ENCODE measurements around the gene KLHL22.
"Not testable (repeated sequence)": the region's sequence is repeated elsewhere in the genome, so short reads cannot be mapped to it uniquely, and the experiment has no call there.

The KLHL22 gene

DNA sequence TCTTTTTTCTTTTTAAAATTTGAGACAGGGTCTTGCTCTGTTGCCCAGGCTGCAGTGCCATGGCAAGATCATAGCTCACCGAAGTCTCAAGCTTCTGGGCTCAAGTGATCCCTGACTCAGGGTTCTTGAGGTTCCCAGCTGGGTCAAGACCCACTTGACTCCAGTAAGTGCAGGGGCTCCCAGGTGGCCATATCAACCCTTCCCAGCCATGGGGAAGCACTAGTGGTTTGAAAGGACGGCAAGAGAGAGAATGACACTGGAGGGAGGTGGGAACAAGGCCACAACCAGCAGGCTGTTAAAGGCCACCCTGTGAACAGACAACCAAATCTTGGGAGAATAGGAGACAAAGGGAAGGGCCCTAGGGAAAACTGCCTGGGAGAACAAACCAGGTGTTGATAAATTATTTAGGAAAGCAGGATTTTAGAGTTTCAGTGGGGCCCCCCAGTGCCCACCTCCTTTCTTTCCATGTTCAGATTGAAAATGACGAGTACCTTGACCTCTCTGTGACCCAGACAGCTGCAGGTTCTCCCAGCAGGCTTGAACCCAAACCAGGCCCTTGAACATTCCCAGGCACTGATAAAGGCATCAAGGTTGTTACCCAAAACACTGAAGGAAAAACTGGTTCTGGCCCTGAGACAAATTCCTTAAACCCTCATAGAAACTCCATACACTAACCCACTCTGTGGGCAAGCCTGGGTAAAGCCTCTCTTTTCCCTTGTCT is 28.8 kb downstream of the KLHL22 start:
- DNase-seq: no peak

DNA sequence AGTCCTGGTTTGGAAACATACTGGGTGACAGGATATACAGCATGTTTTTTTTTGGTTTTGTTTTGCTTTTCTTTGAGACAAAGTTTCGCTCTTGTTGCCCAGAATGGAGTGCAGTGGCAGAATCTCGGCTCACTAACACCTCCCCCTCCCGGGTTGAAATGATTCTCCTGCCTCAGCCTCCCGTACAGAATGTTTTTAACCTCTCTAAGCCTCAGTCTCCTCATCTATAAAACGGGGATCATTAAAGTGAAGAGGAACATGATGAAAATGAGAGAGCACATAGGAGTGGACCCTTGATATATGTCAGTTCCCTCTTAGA is 29.9 kb downstream of the KLHL22 start:
- DNase-seq: no peak

DNA sequence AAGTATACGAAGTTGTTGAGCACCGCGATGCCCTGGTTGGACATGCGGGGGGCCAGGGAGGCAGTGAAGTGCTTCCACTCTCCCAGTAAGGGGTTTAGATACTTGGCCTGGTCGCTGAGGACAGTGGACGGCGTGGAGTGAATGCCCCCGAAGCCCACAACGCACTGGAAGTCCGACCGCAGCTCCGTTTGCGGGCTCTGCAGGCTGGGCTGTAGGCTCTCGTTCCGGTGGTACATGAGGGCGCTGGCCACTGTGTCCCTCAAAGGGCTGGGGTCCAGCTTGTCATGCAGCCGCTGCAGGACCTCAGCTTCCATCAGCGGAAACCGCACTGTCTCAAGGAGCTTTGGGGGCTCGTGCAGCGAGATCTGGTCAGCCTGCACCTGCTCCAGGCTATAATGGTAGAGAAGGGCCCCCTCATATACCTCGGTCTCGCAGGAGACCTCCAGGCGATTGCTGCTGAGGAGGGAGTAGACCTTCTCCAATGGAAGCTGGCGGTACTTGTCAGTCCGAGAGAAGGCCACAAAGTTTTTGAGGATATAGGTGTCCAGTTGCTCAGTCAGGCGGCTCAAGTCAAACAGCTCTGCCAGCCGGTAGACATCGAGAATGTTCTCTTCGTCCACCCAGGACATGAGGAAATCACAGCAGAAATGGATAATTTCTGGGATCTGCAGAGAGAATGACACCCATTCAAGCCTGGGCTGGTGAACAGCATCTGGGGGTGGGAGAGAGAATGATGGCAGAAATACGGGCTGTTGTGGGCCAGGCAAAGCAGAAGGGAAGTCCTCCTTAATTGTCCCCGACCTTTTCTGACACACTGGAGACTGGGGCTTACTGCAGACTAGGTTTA is 30.5 kb downstream of the KLHL22 start:
- no peak for DNase-seq

DNA sequence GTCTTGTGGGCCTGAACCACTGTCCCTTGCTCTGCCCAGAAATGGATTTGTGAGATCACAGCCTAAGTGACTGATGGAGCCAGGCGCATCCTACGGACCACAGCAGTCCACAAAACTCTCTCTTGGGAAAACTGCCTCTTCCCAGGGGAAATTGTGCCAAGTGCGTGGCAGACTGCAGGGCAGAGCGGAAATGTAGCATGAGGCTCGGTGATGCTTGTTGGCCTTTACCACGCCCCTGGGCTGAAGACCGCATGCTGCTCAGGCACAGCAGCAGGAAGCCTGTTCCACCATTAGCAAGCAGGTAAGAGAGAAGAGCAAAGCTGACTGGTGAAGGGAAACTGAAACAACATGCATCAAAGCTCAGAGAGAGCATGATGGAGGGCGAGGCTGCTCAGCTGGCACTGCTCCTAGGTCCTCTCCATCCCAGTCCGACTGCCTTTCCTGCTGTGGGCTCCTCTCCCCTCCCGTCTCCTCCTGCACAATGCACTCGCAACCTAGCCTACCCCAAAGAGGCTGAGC is 31.4 kb downstream of the KLHL22 start:
- no peak for DNase-seq

DNA sequence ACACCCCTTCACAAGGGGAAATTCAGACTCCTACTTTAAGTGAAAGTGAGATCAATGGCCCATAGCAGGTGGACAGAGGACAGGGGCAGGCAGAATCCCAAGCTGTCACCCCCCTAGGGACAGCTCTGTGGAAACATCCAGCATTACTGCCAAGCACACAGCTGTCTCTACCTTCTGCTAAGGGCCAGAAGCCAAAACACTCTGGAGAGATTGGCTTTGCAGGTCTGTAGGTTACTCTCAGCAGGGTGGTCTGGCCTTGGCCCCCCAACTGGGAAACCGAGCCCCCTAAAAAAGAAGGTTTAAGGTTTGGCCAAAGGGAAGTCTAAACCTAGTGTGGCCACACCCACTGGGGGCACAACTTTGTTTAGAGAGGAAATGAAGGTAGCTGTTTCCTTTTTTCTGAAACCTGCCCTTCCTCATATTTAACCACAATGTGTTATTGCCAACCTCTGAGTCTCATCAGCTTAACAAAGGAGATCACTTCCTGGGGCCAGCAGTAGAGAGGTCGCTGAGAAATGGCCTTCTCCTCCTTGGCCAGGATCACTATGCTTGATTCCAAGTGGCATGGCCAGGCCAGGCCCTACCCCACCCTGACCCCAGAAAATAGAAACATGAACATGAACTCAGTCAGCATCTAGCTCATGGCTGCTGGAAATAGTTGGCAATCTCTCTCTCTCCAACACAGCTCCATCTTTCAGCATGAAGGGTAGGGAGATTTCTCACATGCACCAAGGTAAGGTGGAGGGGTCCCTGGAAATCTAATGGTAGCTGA is 32.1 kb downstream of the KLHL22 start:
- DNase-seq: peak in 1 of 2 donors; percentile 11

DNA sequence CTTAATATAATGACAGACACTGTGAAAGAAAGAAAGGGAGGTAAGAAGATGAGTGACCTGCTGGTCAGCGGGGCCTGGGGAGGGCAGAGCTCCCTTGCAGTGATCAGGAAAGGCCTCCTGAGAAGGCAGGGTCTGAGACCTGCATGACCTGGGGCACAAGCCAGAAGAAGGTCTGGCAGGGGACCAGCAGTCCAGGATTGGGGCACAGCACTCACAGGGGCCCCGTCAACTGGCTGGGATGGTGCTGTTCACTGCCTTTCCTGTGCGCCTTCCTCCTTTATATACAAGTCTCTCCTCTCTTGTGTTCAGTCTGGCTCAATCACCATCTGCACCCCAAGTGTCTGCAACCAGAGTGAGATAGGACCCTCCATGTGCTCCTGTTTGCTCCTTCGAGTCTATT is 35.7 kb downstream of the KLHL22 start:
- no peak for DNase-seq

DNA sequence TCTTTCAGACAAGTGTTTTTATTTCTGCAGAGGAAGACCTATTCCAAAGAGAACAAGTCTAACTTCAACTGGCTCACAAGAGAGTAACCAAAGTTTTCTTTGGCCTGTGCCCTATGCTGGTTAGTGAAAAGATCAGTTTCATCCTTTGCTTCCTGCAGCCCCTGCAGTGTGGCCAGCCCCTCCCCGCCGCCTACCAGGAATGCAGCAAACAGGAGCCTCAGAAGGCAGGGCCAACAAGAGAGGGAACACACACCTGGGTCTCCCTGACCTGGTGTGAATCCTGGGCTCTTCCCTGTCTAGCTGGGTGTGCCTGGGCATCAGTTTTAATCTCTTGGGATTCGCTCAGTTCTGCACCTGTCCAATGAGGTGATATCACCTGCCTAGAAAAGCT is 36.4 kb downstream of the KLHL22 start:
- DNase-seq: no peak

DNA sequence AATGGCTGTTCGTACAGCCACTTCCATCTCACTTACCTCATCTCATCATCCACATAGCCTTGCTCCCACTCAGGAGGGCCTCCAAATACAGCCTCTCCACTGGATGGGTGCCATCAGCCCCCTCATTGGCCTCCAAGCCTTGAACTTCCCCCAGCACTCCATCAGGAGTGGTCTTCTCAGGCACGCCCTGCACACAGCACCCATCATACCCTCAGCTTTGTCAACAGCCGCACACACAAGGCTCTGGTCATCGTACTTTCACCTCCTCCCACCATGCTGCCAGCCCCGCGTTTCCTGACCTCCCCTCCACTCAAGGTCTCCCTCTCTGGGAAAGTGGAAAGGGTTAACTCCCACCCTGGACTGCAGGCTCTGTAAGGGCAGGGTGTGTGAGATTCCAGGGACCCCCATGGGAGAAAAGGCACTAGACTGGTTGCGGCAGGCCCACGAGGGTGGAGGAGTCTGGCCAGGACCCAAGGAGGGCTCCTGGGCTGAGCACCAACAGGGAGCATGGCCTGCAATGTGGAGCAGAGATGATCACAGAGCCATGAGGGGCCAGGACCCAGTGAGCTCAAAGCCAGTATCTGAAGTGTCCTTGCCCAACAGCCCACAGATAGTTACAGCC is 37.0 kb downstream of the KLHL22 start:
- no peak for DNase-seq

DNA sequence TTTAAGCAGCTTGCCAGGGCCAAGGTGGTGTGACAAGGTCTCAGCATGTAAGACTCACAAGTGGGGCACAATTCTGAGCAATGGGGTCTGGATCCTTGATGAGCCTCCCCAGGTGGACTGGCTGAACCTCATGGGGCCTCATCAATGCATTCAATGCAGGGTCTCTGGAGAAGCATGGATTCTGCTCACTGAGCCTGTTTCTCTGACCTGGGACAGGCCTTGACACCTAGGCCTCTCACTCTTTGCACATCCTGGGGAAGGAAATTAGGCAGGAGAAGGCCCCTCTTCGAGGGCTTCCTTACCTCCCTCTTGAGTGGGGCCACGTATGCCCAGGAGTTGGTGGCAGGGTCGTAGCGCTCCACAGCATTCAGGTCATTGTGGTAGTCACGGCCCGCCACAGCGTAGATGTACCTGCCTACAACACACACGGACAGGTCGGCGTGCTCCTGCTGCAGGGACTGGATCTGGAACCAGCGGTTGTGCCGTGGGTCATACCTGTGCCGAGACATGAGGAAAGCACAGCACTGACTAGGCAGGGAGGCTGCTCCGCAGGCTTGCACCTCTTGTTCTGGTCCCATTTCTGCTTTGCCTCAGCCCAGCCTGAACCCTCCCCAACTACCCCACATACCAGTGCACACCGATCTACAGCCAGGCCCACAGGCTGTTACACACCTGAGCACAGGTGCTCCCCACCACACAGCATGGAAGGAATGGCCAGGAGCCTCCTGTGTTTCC is 37.9 kb downstream of the KLHL22 start:
- no peak for DNase-seq

DNA sequence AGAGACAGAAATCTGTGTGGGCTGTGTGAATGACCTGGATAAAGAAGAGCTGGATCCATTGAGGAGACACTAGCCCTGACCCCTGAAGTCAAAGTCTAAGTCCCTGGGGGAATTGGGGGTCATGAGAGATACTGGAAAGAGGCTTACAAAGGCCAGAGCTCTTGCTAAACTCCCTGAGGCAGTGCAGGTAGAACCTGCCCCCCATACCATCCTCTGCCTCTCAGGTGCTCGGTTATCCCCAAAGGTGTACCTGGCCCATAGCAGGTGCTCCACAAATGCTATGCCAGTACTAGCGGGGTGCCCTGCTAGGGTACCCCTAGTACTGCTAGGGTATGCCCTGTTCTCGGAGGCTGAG is 38.9 kb downstream of the KLHL22 start:
- no peak for DNase-seq

DNA sequence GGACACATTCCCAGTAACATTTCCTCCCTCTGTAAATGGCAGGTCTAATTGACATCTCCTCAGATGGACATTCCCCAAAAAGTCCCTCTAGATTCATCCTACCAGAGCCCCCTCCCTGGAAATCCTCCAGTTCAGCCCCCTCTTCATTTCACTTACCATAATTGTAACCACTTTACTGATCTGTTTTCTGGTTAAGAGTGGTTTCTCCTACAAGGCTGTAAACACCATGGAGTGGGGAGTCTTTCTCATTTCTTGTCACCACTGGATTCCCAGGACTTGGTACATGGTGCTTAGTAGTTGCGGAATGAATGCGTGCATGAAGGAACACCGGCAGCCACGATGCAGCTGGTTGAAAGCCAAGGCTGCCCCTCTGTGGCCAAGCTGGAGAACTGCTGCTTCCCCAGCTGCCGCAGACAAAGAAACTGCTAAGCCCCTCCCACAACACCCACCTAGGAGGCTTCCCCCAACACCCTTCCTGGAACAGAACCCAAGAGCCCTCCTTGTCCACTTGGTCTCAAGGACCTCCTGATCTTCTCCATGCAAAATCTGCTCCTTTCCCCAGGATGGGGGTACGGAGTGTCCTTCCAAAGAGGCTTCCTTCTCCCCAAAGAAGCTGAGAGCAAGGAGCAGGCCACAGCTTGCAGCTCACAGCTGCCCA is 39.4 kb downstream of the KLHL22 start:
- peak in 1 of 2 donors; percentile 59 for DNase-seq

DNA sequence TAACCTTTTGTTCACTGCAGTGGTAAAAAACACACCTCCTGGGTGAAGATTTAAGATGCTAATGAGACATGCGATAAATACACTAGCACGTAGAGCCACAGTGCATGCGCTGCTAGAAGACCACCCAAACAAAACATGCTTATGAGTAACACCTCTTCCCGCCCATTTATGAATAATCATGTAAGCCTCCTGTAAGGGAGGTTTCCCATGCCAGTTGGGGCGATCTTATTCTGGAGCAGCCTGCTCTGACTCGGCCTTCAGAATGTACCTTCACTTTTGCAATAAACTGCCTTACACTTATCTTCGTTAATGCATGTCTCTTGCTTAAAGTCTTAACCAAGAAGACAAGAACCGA is 39.9 kb downstream of the KLHL22 start:
- no peak for DNase-seq

DNA sequence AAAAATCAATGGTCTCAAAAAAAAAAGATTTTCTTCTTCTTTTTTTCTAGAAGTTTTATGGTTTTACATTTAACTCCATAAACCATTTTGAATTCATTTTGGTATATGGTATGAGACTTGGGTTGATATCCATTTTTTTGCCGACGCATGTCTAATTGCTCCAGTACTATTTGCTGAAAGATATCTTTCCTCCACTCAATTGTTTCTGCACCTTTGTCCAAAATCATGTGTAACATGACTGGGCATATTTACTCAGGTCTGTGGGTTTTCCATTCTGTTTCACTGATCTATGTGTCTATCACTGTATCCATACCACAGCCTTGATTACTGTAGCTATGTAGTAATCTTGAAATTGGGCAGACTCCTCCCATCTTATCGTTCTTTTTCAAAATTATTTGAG is 42.4 kb downstream of the KLHL22 start:
- no peak for DNase-seq

DNA sequence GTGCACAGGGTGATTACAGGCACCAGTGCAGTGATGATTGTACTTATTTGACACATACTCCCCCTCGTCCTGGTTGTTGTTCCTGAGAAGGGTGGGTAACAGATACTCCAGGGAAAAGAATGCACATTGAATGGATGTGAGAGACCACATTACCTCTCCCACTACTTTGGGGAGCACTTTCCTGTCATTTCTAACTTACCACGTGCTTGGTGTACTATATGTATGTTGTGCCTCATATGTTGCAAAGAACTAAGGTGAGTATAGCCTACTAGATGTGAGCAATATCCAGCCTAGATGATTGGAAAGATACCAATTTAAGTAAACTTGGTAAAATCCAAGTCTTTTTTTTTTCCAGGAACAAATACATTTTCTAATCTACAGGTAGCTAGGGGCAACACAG is 43.7 kb downstream of the KLHL22 start:
- no peak for DNase-seq

DNA sequence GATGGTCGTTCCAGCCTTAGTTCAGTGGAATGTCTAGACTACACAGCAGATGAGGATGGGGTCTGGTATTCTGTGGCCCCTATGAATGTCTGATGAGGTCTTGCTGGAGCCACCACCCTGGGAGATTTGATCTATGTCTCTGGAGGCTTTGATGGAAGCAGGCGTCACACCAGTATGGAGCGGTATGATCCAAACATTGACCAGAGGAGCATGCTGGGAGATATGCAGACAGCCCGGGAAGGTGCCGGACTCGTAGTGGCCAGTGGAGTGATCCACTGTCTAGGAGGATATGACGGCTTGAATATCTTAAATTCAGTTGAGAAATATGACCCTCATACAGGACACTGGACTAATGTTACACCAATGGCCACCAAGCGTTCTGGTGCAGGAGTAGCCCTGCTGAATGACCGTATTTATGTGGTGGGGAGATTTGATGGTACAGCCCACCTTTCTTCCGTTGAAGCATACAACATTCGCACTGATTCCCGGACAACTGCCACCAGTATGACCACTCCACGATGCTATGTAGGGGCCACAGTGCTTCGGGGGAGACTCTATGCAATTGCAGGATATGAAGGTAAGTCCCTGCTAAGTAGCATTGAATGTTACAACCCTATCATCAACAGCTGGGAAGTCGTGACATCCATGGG is 44.3 kb downstream of the KLHL22 start:
- DNase-seq: not testable (repeated sequence)

DNA sequence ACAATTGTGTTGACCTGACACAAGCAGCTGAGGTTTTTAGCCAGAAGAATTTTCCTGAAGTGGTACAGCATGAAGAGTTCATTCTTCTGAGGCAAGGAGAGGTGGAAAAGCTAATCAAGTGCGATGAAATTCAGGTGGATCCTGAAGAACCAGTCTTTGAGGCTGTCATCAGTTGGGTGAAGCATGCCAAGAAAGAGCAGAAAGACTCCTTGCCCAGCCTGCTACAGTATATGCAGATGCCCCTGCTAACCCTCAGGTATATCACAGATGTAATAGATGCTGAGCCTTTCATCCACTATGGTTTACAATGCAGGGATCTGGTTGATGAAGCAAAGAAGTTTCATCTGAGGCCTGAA is 45.1 kb downstream of the KLHL22 start:
- DNase-seq: no peak

DNA sequence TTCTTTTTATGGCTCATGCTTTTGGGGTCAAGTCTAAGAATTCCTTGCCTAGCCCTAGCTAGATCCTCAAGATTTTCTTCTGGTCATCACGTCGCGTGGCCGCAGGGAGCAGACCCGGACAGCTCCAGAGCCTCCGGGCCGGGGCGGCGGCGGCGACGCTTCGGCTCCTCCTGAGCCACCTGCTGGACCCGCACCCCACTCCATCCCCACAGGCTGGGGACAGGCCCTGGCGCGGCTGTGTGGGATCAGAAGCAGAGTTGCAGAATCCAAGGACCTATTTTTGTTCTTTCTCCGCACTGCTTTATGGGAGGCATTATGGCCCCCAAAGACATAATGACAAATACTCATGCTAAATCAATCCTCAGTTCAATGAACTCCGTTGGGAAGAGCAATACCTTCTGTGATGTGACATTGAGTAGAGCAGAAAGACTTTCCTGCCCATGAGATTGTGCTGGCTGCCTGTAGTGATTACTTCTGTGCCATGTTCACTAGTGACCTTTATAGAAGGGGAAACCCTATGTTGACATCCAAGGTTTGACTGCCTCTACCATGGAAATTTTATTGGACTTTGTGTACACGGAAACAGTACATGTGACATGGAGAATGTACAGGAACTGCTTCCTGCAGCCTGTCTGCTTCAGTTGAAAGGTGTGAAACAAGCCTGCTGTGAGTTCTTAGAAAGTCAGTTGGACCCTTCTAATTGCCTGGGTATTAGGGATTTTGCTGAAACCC is 45.6 kb downstream of the KLHL22 start:
- DNase-seq: no peak

DNA sequence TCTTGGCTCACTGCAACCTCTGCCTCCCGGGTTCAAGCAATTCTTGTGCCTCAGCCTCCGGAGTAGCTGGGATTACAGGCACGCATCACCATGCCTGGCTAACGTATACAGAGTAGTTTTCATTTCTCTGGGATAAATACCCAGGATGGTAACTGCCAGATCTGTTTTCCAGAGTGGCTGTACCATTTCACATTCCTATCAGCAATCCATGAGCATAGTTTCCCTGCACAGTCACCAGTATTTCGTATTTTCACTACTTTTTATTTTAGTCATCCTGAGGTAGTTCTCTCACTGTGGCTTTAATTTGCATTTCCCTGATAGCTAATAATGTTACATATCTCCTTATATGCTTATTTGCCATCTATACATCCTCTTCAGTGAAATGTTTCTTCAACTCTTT is 47.0 kb downstream of the KLHL22 start:
- no peak for DNase-seq

DNA sequence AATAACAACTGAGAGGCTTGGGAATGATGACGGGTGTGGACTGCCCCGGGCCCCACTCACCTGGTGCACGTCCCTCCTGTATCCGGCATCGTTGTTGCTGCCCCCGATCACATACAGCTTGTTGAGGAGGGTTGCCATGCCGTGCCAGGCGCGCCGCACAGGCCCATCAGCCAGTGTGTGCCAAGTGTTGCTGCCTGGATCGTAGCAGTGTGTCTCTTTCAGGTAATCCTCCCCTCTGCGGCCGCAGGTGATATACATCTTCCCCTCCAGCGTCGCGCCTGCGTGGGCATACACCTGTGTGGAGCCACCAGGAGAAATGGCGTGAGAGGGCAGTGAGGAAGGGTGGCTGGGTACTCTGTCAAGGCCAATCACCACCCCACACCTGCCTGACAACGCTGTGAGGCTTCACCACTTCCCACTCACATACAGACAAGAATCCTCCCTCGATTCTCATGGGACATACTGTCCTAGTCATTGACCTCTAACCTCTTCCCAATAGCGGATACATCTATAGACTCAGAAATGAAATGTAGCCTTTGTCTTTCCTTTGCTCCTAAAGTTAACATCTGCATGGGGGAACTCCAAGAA is 49.1 kb downstream of the KLHL22 start:
- DNase-seq: no peak

DNA sequence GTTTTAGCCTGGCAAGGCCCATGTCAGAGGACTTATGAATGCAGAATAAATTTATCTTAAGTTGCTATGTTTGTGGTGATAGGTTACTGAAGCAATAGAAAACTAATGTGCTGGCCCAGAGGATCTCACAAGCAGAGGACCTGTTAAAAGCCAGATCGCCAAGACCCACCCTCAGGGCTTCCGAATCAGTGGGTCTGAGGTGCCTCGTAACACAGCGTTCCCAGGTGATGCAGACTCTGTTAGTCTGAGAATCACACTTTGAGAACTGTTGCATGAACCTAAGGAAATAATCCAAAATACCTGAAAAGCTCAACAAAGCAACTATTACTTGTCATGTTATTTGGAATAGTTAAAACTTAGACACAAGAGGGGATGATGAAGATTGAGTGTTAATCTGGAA is 51.3 kb downstream of the KLHL22 start:
- no peak for DNase-seq

All from bone marrow (tissue), 2 donors.